Stimulated activated CD8-positive, alpha-beta memory T cell treated with anti-CD3 and anti-CD28 coated beads, Interleukin-4, amount 100 ng/mL, for 48 hours (primary cell): Measurements from ENCODE around the gene TSPO2.

ENCODE experiments used
- DNase-seq: peaks from one replicate; pipeline ENCODE4 v3.0.0-alpha.2; 2020

TSPO2 gene

DNA sequence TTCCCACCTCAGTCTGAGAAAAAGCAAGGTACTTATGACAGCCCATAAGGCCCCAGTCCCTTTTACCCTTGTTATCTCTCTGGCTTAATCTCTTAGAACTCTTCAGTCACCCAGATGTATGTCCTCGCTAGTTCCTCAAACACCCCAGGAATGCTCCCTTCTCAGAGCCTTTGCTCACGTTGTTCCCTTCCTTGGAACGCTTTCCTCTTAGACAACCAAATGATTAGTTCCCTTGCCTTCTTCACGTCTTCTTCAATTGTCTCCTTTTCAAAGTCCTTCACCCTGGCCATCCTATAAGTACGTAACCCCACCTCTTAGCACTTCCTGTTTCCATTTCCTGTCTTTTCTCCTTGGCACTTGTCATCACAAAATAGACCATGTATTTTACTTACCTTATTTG, 9.6 kb downstream of the TSPO2 start:
- no peak for DNase-seq

DNA sequence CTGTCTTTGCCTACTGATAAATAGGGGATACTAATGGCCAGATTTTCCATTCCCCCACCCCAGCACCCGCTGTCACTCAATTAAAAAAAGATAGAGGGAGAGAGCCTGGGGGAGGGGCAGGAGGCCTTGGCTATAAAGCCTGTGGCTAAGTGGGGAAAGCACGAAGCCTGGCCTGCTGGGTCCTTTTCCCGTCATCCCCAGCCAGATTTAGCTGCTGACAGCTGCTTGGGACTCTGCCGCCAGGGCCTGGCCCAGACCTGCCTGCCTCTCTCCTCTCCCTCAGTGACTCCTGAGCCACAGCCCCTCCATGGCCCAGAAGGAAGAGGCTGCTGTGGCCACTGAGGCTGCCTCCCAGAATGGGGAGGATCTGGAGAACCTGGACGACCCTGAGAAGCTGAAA, 10.8 kb downstream of the TSPO2 start, which contains the start of gene APOBEC2:
TSS of gene APOBEC2 (plus strand) at position 162 of the 400 bp plus-strand sequence. CDS start at position 308, 146 bp downstream.
- DNase-seq: no peak

DNA sequence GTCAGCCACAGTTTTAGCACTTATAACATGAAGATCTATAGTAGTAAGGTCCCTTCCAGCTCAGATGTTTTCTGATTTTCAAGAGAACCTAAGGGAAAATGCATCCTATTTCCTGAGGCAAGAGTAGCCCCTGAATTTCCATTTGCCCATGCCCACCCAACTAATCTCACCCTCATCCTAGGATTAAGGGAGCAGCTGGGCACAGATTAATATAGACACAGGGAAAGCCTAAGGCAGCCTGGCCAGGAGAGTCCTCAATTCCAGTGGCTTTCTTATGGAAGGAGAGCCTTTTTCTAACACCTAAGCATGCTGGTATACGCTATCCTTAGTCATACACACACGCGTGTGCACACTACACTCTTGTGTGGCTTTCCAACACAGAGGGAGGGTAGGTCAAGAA, 12.2 kb downstream of the TSPO2 start:
- no peak for DNase-seq

GRCh38 chr6:41055149-41055548, 12.9 kb downstream of the TSPO2 start:
- DNase-seq: no peak

DNA sequence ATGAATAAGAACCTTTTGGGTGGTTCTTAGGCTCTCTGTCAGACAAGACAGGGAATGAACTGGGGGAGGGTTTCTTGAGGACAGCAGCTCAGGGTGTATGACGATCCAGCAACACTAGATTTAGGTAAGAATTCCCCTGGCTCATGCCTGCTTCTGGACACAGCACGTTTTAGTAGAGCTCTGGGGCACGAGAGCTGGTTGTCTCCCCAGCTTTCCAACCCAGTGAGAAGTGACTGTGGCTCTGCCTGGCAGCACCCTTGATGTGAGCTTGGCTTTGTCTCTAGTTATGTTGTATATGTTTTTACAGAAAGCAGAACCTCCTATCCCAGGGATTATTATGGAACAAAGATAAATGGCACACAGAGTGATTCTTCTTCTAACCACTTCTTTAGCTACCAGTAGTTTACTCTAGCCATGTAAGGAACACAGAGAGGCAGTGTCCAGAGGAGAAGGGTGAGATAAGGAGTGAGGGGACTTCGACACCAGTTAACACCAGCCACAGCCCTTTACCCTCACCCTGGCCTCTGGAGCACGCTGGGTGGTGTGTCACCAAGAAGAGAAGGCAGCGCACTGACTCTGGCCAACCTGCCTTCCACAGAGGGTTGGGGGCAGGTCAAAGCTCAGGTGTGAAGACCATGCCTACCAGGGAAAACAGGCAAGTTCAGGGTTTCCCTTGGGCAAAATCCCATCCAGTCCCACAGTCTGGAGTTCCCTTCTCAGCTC, 14.7 kb downstream of the TSPO2 start:
- no peak for DNase-seq

GRCh38 chr6:41058783-41059181, 16.5 kb downstream of the TSPO2 start:
- DNase-seq: no peak

- DNase-seq: no peak
Observed at GRCh38 chr6:41059556-41059955, 17.3 kb downstream of the TSPO2 start.

GRCh38 chr6:41061196-41061726, 19.0 kb downstream of the TSPO2 start:
- no peak for DNase-seq

DNA sequence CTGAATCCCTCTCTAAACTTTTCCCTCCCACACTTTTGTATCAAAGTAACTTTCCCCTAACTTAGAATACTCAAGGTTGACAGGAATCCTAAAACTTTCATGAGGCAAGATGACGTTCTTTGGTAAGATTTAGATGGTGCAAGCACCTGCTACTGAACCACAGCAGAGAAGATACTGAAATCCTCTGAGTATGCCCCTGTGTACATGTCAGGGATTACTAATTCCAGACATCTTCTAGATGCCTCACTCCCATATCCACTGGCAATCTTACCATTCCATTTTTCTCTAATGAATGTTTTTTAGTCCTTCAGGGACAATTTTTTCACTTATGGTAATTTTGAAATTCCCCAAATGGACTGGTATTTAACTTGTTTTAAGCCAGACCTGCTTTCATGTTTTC, 19.8 kb downstream of the TSPO2 start:
- no peak for DNase-seq

GRCh38 chr6:41063884-41064285, 21.6 kb downstream of the TSPO2 start:
- no peak for DNase-seq

GRCh38 chr6:41064841-41065240, 22.6 kb downstream of the TSPO2 start:
- no peak for DNase-seq

DNA sequence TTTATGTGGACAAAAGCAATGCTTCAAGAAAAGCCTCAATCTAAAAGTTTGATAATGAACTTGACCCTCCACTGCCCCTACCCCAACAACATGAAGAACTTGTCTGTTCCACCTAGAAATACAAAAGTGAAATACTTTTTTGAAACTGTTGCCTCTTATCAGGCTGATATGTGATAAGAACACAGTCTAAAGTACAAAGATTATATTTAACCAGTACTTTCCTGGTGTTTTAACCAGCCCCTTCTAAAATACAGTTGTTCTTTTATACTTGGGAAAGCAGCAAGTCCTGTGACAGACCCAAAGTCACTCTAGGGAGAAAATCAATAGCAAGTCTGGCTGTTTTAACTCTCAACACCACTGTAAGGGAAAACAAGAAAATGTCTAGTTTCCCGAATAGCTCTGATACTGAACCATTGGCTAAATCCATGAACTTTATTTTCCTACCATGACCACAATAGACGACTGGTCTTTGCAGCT, 23.3 kb downstream of the TSPO2 start:
- no peak for DNase-seq

DNA sequence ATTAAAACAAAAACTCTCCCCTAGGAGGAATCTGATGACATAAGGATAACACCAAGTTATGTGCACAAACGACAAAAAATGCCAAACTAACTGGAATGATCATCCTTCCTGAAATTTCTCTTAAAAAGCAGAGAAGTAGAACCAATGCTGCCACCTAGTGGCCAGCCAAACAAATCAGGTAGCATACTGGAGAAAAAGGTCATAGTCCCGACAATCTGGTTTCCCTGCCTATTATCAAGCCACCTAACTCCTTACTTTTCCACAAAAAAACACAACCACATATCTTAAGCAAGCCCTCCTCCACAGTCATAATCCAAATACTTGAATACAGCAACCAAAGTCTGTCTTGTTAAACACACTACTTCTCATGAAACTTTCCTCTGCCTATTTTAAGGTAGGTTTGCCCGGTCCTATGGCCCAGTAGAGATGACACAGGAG, 24.6 kb downstream of the TSPO2 start:
- peak; percentile 74 for DNase-seq

- no peak for DNase-seq
Observed at GRCh38 chr6:41071501-41071922, 29.2 kb downstream of the TSPO2 start.

DNA sequence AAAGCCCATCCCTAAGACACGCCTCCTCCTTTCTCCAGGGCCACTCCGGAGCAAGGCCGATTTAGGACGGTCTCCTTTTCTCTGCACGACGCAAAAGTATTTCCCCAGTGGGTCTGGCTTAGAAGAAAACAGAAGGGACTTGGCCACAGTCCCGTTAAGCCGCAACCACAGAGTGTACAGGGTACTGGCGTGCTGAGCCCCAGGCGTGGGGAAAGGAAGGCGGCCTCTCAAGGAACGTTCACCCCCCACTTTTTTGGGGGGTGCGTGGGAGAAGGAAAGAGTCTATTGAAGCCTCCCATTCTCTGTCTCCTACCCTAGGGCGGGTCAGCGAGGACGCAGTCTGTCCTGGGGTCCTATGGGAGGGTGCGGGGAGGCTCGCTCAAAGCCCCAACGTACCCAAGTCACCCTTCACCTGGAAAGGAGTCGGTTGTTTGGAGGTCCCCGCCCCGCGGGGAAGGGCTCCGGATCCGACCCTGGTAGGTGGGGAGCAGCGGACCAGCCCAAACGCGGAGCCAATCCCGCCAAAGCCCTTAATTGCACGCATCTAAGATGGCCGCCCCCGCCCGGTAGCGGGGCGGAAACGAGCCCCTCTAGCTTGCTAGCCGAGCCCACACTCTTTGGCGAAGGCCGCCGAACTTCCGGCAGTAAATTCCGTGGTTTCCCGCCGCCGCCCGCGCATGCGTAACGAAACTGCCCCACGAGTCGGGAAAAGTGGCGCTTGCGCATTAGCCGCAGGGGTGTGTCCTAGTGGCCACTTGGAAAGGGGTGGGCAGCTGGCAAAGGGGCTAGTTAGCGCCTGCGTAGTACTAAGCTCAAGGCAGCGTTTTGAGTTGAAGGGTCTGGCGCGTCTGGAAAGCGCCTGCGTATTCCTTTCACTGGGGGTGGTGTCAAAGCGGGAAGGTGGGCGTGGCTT, 29.9 kb downstream of the TSPO2 start, which contains the start of gene OARD1:
TSS of gene OARD1 (minus strand) at position 434 of the 913 bp plus-strand sequence. CDS start 722 bp downstream, outside the sequence.
- peak; percentile 100 for DNase-seq

DNA sequence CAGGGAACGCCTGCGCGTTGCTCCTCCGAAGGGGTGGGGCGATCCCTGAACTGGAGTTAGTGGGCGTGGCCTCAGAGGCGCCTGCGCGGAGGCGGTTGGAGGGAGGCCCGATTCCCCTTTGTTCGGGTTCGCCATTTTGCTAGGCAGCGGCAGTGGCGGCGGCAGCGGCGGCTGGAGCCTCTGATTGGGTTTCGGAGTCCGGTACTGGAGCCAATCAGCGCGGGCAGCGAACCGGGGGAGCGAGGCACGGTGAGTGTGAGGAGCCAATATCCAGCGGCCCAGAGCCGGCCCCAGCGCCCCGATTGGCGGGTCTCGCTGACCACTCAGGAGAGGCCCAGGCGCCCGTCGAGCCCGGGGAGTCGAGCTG, 30.6 kb downstream of the TSPO2 start, which contains the start of gene NFYA:
TSS of gene NFYA (plus strand) at position 139 of the 367 bp plus-strand sequence. CDS start 6,116 bp downstream, outside the sequence.
- no peak for DNase-seq

DNA sequence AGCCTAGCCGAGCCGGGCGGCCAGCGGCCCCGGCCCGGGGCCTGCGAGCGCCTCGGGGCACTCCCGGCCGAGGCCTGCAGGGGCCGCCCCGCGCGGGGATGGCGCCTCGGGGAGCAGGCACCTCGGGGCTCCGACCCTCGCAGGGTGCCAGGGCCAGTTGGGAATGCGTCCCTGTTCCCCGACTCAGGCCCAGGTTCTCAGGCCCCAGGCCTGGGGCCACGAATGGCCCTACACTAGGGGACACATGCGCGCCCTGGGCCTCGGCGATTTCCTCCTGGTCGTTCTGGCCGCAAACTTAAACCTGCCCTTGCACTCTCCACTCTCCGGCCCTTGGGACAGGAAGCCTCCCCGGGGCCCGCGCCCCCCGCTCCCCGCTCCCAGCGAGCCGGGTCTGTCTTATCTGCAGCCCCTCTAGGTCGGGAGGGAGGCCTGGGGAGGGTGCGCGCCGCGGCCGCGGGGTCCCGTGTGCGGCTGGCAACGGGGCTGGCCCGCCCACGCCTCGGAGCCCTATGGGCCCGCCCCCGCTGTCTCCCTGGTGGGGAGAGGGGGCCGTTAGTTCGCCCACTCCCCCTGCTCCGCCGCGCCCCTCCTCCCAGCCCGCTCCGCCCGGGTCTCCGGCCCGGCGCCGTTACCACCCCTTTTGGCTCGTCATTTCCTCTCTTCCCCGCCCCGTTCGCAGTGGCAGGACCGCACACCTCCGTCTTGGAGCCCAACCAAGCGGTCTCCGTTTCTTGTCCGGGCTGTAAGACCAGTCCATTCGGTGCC, 31.1 kb downstream of the TSPO2 start:
- peak; percentile 87 for DNase-seq

DNA sequence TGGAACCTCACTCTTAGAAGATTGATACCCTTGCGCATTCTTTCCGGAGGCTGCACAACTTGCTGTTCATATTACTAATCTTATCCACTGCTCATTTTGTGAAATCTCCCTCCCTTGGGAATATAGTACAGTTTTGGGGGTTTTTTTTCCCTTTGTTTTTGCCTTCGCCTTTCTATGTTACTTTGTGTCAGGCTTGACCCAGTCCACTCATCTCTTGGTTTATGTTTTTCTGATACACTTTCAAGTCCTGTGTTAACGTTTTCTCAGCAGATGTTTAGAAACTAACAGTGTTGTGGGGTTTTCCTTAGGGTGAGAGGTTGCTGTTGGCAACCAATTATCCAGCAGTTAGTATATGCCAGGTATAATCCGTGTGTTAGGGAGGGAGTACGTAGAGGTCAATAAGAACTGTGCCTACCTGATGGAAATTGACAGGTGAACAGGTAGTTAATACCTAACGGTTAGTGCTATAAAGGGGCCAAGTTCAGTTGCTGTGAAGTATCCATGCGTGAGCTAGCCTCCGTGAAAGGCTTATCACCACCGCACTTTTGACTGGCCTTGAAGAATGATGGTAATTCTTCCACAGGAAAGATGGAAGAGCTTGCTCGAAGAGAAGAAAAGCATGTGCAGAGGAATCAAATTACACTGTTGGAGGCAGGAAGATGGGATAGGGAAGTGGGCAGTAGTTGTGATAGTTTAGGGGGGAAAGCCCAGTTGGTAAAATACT, 31.9 kb downstream of the TSPO2 start:
- DNase-seq: no peak

- DNase-seq: no peak
Observed at GRCh38 chr6:41074692-41075436, 32.6 kb downstream of the TSPO2 start.

DNA sequence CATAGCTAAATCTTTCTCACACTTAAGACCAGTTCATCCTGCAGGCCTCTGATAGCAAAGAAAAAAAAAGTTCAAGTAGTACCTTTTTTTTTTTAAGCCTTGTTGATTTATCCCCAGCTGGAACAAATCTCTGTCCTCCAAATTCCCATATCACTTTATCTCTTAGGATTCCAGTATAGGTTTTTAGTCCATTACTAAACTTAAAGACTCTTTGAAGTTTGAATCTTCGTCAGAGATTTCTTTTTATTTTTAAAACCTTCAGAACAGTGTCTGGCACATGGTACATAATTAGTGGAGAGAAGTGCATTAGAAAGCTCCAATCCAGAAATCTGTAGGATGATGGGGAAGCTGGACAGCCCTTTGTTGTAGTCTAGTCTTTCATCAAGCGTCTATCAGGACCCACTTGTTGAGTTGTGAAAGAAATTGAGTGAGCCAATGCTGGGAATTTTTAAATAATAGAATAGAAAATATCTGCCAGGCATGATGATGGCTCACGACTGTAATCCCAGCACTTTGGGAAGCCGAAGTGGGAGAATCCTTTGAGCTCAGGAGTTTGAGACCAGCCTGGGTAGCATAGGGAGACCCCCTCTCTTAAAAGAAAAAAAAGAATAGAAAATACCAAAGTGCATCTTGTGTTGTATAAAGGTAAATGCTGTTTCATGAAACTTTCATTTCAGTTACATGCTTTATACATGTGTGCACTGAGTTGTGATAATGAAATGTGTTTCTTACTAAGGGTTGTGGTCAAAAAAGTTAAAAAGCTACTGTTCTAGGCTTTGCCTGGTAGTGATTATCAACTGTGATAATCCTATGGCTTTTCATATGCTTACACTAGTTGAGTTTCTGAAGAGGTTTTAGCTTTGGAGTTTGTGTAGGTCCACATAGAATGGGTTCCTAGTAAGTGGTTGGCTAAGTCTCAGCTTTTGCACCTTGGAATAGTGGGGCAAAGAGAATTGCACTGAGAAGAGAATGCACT, 33.7 kb downstream of the TSPO2 start:
- DNase-seq: no peak
